GM23248 (cell line): Measurements from ENCODE around the gene MACF1.

Experiments
- EZH2 ChIP-seq: fragments of 200-600 bp; sonication (generic); IDR thresholded peaks from 2 replicates; pipeline ENCODE4 v1.6.1; 2018; ENCODE audit warnings: antibody characterized with exemption, mild to moderate bottlenecking; ENCODE audit not compliant: insufficient read depth, poor library complexity, severe bottlenecking
- EZH2phosphoT487 ChIP-seq: fragments of 200-600 bp; sonication (generic); IDR thresholded peaks from 2 replicates; pipeline ENCODE4 v1.6.1; 2018; ENCODE audit warnings: antibody characterized with exemption, moderate library complexity, mild to moderate bottlenecking, low read depth; ENCODE audit not compliant: insufficient read depth

GRCh38 chr1:39294531-39294930, 90.0 kb downstream of the MACF1 start:
- TF ChIP-seq EZH2 (no peak), EZH2phosphoT487 (no peak)
